ENCODE measurements around the gene KCNN4. TPM values are rescaled to one million over a fixed set of nuclear protein-coding genes. Genes with fewer than 3 reads are reported as not detected.

Gene KCNN4
- total RNA-seq, 1 donor, result 39.9 TPM

DNA sequence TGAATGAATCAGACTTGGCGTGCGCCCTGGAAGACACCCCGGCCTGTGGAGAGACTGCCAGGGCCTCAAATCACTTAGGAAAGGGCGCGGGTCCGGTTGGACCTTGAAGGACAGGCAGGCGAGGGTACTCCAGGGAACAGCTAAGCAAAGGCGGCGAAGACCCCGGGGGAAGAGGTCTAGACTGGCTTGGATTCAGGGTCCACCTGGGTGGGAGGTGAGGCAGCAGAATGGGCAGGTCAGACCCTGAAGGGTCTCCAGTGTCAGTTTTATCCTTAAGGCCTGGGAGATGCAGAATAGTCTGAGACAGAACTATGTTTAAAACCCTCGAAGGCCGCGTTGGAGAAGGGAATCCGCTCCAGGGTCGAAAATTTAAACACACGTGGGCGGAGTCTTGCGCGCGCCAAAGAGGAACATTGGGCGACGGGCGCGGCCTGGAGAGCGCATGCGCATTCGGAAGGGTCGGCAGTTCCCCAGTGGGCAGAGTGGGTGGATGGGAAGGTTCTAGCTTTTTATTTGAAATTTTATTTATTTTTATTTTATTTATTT is 25.4 kb downstream of the KCNN4 start:
- TF ChIP-seq, protein P1, sequence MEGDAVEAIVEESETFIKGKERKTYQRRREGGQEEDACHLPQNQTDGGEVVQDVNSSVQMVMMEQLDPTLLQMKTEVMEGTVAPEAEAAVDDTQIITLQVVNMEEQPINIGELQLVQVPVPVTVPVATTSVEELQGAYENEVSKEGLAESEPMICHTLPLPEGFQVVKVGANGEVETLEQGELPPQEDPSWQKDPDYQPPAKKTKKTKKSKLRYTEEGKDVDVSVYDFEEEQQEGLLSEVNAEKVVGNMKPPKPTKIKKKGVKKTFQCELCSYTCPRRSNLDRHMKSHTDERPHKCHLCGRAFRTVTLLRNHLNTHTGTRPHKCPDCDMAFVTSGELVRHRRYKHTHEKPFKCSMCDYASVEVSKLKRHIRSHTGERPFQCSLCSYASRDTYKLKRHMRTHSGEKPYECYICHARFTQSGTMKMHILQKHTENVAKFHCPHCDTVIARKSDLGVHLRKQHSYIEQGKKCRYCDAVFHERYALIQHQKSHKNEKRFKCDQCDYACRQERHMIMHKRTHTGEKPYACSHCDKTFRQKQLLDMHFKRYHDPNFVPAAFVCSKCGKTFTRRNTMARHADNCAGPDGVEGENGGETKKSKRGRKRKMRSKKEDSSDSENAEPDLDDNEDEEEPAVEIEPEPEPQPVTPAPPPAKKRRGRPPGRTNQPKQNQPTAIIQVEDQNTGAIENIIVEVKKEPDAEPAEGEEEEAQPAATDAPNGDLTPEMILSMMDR (IDR thresholded peaks at IDR 0.05; ENCODE audit: insufficient read depth, low read length), result no peak
- peak; percentile 71 for DNase-seq (ENCODE audit: low read depth)
- peak overlapping the region; percentile 96 for H3K4me3 ChIP-seq (ENCODE audit: low read depth, low read length)

DNA sequence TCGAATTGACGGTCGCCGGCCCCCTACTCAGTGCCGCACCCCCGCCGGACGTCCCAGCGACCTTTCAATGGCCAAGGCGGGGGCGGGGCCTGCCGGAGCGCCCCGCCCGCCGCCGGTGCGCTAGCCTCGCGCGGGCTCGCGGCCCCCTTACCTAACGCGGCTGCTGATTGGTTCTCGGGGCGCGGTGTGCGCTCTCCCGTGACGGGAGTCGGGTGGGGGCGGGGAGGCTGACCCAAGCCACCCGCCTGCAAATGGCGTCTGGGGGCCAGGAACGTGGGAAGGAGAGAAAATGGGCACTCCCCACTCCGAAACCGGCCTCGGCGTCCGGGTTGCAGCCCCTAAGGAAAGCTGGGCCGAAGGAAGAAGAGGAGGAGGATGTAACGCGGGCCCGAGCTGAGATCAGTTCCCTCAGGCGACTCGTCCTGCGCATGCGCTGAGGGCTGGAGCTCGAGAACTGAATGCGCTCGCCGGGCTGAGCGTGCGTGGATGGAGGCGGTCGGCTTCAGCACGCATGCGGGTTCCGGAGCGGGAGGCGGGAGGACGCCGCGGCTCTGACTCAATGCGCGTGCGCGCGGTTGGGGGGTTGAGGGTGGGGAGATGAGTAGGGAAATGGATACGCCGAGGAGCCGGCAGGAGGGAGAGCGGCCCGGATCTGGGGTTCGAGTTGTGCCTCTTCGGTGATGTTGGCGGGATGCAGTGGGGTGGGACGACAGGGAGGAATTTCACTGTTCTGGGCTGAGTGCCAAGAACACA is 26.1 kb downstream of the KCNN4 start, which contains the start of gene SMG9:
Gene SMG9 (minus strand): TSS at position 460 of the 753 bp plus-strand sequence. CDS start 4,221 bp downstream, outside the sequence.
- H3K4me3 ChIP-seq (ENCODE audit: low read depth, low read length), result peak within 1 kb of the TSS; percentile 96
- TF ChIP-seq, protein P1 (IDR thresholded peaks at IDR 0.05; ENCODE audit: insufficient read depth, low read length), result no peak
- DNase-seq (ENCODE audit: low read depth), result peak; percentile 98

DNA sequence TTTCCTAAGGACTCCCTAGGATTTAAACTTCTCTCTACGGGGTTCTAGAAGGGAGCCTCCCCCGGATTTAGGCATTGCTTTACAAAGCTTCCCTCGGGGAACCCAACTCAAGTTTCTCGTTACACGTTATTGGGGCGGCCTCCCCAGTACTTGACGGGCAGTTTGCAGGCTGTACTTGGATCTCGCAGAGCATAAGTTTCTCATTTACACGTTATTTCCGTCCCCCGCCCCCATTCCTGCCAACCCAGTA is 26.6 kb downstream of the KCNN4 start:
- H3K4me3 ChIP-seq (ENCODE audit: low read depth, low read length), result peak overlapping the region; percentile 96
- TF ChIP-seq, protein P1 (IDR thresholded peaks at IDR 0.05; ENCODE audit: insufficient read depth, low read length), result no peak
- no peak for DNase-seq (ENCODE audit: low read depth)

DNA sequence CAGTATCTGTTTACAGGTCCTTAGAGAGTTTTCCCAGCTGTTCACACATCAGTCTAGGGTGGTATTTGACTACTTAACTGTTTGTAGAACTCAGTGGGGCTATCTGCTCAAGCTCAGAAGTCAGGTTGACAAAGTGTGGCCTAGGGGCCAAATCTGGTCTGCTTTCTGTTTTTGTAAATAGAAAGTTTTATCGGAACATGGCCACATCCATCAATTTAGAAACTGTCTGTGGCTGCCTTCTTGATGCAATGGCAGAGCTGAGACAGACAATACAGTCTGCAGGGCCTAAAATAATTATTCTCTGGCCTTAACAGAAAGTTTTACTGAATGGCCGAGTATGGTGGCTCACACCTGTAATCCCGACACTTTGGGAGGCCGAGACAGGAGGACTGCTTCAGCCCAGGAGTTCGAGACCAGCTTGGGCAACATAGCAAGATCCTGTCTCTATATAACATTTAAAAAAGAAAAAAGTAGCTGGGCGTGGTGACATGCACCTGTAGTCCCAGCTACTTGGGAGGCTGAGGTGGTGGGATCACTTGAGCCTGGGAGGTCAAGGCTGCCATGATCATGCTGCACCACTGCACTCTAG is 28.4 kb downstream of the KCNN4 start:
- no peak for DNase-seq (ENCODE audit: low read depth)
- TF ChIP-seq, protein P1 (IDR thresholded peaks at IDR 0.05; ENCODE audit: insufficient read depth, low read length), result no peak
- H3K4me3 ChIP-seq (ENCODE audit: low read depth, low read length), result no peak overlapping the region

DNA sequence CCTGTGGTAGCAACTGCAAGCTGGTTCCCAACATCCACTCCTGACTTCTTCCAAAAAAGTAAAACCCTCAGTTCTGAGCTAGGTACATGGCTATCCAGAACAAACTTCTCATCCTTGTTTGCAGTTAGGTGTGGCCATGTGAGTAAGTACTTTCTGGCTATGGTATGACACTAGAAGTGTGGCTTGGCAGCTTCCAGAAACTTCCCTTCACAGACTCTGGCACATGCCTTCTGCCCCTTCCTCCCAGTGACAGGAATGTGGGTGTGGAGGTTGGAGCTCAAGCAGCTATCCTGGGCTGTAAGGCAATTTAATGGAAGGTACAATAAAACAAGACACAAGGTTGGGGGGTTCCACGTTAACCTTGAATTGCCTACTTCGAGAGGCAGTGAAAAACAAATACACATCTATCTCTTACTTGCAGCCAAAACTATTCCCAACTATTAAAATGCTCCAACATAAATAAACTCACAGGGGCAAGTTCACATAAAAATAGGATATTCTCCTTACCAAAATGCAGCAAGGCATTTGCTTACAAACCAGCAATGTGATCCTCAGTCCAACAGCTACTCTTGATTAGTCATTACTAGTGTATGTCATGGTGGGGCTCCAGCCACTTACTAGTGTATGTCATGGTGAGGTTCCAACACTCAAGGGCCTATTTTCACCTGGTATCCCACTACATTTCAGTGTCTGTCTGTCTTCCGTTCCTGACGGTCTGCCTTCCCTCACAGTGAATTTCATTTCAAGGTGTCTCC is 29.1 kb downstream of the KCNN4 start:
- peak; percentile 70 for DNase-seq (ENCODE audit: low read depth)
- H3K4me3 ChIP-seq (ENCODE audit: low read depth, low read length), result no peak overlapping the region
- TF ChIP-seq, protein P1 (IDR thresholded peaks at IDR 0.05; ENCODE audit: insufficient read depth, low read length), result no peak

DNA sequence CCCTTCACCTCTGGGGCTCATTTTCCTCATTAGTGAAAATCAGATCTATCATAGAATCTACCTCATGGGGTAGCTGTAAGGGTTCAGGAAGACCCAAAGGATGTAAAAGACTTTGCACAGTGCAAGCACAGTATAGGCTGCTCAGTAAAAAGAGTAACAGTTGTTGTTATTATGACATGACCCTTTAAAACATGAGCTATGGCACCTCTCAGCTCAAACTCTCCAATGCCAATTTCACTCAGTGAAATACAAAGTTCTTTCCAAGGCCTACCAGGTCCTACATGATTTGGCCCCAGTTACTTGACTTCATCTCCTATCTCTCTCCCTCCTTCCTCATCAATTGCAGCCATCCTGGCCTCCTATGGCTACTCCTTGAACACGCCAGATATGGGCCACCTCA is 30.9 kb downstream of the KCNN4 start:
- no peak for DNase-seq (ENCODE audit: low read depth)
- TF ChIP-seq, protein P1 (IDR thresholded peaks at IDR 0.05; ENCODE audit: insufficient read depth, low read length), result no peak
- H3K4me3 ChIP-seq (ENCODE audit: low read depth, low read length), result no peak overlapping the region

Data from fibroblast of the aortic adventitia (primary cell).